Fibroblast of skin of scalp (primary cell): ENCODE data around the gene GOLM1. TPM values are rescaled to one million over a fixed set of nuclear protein-coding genes. Genes with fewer than 3 reads are reported as not detected.
"Not testable (repeated sequence)": the region's sequence is repeated elsewhere in the genome, so short reads cannot be mapped to it uniquely, and the experiment has no call there.

Source experiments
- DNase-seq: peaks from one replicate; pipeline ENCODE4 v3.0.0-alpha.2; 2013
- polyA plus RNA-seq, 2 experiments: library from polyadenylated mRNA; unstranded; fragments of 120-200 nt; gene quantifications; one replicate each; pipeline ENCODE4 v1.2.1, GENCODE V29; 2013; ENCODE audit not compliant: insufficient read length in 2 of 2

Gene GOLM1
- 58.4 TPM for polyA plus RNA-seq (2013, experiment 1 of 2; ENCODE audit: insufficient read length)
- polyA plus RNA-seq (2013, experiment 2 of 2; ENCODE audit: insufficient read length): 60.0 TPM

- DNase-seq: peak; percentile 76
These were observed at the start of gene GOLM1 for GRCh38 chr9:86098824-86099700. GOLM1 (minus strand) TSS chr9:86099558; CDS start chr9:86079320, 20,238 bp downstream.

- peak; percentile 43 for DNase-seq
These were observed 47.3 kb upstream of the GOLM1 start for GRCh38 chr9:86146671-86147070.

- DNase-seq: not testable (repeated sequence)
These were observed 46.6 kb upstream of the GOLM1 start for GRCh38 chr9:86145960-86146359.

DNA sequence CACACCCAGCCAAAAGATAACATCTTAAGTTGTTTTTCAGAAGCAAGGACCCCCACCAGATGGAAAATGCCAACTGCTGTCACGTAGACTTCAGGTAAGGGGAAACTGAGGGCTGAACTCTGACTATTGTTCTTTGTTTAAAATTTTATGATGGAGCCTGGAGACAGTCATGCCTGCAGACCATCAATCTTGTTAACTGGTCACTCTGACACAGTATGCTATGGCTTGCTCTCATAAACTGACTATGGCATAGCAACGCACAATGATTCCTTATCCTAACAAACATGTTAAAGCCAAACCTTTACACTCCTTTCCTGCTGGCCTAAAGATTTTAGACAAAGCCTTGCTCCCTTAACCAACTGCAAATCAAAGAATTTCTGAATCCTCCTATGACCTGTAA lies 43.6 kb upstream of the GOLM1 start:
- DNase-seq: no peak

DNA sequence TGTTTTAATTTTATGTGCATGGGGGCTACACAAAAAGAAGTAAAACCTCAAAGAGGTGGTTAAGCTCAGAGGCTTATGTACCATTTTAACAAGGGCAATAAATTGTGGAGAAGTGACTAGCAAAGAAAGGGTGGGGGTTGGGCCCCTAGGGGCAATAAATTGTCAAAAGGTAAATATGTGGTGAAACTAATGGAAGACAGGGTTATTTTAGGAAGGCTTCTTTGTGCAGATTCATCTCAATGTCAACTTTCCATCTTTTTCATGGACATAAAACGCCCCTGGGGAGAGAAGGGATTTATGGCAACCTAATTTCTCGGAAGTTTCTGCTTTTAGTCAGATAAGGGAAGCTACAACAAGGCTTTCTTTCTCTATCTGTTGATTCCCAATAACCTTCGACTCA lies 42.5 kb upstream of the GOLM1 start:
- DNase-seq: no peak

DNA sequence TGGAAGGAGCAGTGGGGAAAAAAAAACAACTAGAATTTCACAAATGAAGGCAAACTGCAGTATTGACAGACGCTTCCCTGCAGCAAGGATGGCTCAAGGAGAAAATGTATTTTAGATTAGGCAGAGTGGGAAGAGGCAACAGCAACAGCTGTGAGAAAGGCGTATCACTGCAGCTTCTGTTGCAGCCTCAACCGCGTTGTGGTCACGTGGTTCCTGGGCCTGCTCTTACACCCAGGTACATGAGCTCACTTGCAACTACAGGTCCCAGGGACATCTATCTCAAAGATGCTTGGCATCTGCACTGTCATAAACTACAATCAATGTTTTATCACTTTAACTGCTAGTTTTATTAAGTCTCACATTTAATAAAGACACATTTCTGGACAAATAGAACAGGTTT lies 36.0 kb upstream of the GOLM1 start:
- DNase-seq: no peak

GRCh38 chr9:86134361-86134760 lies 35.0 kb upstream of the GOLM1 start:
- DNase-seq: no peak

DNA sequence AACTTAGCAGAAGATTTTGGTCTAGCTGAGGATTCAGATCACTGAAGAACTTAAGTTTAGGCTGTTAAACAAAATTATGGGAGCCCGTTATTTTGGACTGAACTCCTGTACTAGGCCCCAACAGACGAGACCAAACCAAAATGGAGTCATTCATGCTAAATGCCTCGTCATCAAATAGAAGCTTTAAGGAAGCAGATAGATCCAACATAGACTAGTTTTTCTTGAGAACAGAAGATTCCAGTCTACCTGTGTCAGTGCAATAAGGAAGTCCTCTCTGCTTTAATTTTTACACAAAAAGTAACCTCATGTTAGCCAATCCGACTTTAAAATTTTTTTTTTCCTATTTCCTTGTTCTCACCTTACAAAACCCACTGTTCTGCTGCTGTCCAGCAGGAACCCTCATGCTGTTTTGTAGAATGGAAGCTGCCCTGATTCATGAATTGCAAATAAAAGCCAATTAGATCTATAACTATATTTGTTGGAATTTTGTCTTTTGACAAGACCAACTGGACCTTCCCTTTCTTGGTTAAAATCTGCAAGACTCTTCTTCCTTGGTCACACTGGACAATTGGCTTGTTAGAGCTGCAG lies 29.0 kb upstream of the GOLM1 start:
- DNase-seq: no peak

GRCh38 chr9:86126998-86127972 lies 27.9 kb upstream of the GOLM1 start:
- DNase-seq: peak; percentile 80

GRCh38 chr9:86122311-86122710 lies 23.0 kb upstream of the GOLM1 start:
- no peak for DNase-seq

- DNase-seq: no peak
These were observed 20.1 kb upstream of the GOLM1 start for GRCh38 chr9:86119457-86119856.

- DNase-seq: no peak
These were observed 17.1 kb upstream of the GOLM1 start for GRCh38 chr9:86116425-86116824.

- DNase-seq: no peak
These were observed 16.5 kb upstream of the GOLM1 start for GRCh38 chr9:86115886-86116285.

DNA sequence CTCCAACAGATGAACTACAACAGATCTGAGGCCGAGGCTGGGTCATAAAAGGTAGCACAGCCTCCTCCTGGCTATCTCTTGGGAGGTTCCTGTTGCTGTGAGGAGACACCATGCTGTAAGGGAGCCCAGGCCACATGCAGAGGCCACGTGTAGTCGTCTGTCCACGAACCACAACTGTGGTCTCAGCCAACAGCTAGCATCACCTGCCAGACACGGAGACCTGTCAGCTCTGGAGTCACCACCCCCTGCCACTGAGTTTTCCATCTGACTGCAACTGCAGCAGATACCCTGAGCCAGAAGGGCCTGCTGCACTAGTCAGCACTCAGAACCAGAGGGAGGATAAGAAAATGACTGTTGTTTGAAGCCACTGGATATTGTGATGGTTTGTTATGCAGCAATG lies 12.7 kb upstream of the GOLM1 start:
- no peak for DNase-seq

DNA sequence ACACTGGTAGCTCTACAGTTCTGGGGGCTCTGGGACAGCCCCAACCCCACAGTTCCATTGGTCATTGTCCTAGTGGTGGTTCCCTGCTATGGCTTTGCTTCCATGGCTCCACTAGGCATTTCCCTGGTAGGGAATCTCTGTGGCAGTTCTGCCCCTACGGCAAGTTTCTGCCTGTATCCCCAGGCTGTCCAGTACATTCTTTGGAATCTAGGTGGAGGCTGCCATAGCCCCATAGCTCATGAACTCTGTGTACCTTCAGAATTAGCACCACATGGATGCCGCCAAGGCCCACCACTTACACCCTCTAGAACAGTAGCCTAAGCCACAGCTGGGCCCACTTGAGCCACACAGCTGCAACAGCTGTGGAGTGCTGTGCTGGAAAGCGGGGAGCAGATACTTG lies 3.3 kb upstream of the GOLM1 start:
- DNase-seq: no peak

DNA sequence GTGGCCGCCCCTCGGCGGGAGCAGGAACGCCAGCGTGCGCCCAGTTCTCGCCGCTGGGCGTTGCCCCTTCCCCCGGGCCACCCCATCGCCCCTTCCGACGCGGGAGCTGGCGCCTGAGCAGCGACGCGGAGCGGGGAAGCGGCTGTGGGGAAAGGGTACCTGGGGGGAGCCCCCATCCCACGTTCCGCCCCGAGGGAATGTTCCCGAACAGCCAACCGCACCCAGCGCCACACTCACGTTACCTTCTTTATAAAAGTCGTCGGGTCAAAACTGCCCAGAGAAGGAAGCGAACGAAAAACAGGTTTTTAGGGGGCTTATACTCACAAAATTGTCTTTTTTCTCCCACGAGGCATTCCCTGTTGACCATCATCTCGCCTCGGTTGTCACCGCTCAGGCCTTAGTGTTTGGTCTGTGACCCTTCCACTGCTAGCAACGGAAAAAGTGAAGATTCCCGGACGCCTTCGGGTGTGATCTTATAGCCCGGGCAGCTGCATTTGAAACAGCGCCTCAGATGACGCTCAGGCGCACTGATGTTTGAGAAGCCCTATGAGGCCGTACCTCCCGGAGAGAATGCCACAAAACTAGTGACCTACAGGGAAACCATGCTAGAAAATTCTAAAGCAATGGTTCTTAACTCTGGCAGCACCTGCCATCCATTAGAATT lies 475 bp upstream of the GOLM1 start:
- DNase-seq: peak; percentile 65

DNA sequence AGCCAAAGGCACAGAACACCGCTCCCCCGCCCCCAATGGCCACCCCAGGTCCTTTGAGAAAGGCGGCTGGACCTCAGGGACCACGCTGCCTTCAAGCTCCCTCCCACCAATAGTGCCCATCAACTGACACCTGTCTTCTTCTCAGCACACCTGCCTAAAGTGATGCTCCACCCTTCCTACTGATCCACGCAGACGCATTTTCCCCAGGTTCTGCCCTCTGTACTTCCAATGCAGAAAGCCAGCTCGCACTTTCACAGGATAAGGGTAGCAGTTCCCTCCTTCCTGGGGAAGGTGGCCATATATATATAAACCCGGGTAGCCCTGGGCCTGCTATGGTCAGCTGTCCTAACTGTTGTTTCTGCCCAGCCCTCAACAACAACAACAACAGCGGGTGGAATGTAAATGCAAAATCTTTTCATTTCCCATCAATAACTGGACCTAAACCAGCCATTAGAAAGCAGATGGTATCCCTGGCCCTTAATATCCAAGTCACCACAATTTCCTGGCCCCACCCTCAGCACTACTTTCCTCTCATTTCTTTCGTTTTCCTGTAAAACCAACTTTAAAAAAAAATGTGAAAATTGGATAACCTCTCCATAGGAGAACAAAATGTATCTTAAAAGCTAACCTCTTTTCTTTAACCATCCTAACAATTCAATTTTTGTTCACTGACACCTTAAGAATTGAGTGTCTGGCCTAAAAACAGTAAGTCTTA lies 1.7 kb downstream of the GOLM1 start:
- DNase-seq: no peak

- no peak for DNase-seq
These were observed 3.0 kb downstream of the GOLM1 start for GRCh38 chr9:86096386-86096785.

DNA sequence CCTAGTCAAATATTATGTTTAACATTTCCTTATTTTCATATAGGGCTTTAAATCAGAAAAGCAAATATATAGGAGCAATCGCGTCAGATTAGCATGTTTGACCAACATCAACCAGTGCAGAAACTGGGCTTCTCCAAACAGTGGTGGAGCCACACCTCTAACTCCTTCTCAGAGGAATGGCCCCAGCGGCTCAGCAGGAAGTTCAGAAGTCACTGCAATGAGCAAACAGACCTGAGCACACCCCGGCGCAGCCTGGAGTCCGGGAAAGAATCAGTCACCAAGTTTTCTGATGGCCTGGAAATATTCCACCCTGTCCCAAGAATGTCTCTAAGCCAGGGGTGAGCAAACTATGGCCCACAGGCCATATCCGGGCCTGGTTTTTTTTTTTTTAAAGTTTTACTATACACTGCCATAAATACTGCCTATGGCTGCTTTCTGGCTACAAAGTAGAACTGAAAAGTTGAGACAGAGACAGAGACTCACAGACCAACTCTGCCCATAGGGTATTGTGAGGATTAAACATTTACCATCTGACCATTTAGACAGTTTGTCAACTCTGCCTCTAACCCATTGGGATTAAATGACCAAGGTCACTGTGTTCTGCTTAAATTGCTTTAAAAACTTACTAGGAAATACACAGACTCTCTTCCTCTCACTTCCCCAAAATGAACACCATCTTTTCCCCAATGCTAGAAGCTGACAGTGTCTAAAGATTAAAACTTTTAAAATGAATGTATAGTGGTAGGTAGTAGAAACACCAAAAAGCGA lies 5.4 kb downstream of the GOLM1 start:
- no peak for DNase-seq

DNA sequence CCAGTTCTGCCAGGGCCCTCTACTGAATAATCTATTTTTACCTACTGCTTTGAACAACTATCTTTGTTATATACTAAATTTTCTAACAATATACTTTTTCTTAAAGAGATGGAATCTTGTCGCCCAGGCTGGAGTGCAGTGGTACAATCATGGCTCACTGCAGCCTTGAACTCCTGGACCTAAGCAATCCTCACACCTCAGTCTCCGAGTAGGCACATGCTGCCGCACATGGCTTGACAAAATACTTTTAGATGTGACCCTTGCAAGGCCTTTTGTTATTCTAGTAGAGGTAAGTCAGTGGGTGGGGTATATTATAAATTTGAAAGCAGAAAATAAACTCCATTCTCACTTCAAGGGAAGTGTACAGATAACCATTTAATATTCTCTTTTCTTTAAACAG lies 7.9 kb downstream of the GOLM1 start:
- DNase-seq: no peak

- DNase-seq: peak; percentile 5
These were observed 16.5 kb downstream of the GOLM1 start for GRCh38 chr9:86082870-86083269.
